NCI-H187 treated with DMSO at 0.1 percent for 48 hours (cell line): ENCODE data around the gene NHSL1.

Experiments used
- DNase-seq: peaks from one replicate; lab custom pipeline; 2025; lab: John Stamatoyannopoulos, UW

Gene NHSL1

DNA sequence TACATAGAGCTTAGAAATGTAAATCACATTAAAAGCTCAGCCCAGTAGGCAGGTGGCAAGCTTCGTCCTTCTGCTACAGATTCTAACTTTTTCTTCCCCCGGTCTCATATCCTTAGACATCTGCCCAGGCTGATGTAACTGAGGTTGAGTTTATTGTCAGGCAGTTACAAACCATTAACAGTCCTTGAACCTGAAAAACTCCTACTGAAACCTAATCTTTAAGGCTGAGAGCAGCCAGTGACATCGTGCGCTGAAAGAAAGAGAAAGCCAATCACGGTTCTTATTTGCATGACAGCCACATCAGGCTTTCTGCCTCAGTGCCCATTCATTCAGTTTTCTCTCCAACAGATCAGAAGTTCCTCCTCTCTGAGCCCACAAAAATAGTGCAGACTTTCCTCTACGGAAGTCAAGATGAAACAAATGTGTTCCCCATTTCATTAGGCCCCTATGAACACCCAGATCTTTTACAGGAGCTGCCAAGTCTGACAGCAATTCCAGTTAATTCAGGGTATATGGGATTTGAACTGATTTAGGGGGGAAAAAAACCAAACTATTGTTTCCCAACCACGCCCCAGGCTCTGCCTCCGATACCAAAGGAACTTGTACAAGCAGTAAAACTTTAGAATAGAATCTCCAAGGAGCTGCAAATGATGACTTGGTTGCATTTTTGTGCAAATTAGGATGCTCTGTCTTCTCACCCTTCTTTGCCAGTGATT, at the start of gene NHSL1:
Gene NHSL1 (minus strand): TSS at position 192 of the 716 bp plus-strand sequence. CDS start 204 bp downstream, outside the sequence.
- DNase-seq, result peak; percentile 78

DNA sequence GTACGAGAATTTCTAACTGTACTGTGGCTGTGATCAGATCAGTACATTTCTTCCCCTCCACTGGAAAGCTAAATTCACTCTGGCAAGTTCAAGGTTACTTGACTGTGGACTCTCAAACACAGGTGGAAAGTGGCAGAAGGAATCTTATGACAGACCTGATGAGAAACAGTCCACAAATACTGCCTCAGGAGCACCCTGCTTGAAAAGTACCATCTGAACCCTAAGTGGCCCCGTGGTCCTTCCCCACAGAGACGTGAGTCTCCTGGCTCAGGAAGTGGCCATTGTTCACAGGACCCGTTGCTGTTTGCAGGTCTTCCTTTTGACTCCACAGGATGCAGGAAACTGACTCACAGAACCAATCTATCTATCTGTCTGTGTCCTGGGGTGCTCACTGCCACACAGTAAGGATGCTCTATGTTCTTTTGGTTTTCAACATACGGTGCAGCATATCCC, 47.5 kb upstream of the NHSL1 start:
- DNase-seq, result no peak

- DNase-seq, result no peak
These were observed 46.3 kb upstream of the NHSL1 start for GRCh38 chr6:138545621-138545980.

DNA sequence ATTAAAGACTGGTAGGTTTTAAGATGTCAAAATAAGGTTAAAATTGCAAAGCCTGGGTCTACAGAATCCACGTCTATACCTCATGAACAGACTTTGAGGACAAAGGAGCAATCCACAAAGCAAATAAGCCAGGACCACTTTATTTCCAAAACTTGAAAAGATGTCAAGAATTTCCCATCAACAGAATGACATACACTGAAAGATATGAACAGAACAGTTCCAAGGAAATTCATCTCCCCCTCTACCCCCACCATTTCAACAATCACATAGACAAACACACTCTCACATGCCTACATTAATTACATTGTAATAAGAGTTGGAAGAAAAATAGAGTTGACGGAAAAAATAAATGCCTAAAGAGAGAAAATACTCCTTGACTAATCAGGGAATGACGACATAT, 45.2 kb upstream of the NHSL1 start:
- DNase-seq, result no peak

DNA sequence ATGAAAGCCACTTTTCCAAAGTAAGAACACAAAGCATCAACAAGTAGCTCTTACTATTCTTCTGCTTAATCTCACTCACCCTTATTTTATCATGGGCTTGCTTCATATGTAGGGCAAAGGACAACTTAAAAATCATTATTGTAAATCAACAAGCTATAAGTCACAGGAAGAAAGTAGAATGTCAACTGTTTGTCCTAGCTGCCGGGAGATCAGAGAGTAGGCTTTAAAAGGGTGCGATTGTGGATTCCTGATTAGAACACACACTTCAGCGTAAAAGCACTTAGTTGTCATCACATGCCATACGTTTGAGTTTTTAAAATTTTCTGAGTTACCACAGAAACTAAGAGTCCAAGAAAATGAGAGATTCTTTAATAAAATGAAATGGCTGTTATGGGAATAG, 44.4 kb upstream of the NHSL1 start:
- no peak for DNase-seq

- no peak for DNase-seq
These were observed 42.7 kb upstream of the NHSL1 start for GRCh38 chr6:138541823-138542481.

DNA sequence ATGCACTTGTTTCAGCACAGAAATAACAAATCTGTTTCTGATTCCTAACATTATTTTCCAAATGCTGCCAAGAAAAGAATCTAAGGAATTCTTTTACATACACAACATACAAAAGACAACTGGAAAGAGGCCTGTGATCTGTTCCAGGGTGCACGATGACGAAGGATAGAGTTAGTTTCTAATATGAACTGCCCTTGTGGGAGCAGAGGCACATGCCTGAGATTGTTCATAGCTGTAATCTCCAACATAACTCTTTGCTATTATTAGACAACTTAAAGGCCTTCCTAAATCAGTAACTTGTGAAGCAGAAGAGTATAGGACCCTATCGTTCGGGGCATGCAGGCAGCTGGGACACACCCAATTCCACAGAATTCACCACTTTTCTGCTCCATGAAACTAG, 41.2 kb upstream of the NHSL1 start:
- DNase-seq, result no peak

DNA sequence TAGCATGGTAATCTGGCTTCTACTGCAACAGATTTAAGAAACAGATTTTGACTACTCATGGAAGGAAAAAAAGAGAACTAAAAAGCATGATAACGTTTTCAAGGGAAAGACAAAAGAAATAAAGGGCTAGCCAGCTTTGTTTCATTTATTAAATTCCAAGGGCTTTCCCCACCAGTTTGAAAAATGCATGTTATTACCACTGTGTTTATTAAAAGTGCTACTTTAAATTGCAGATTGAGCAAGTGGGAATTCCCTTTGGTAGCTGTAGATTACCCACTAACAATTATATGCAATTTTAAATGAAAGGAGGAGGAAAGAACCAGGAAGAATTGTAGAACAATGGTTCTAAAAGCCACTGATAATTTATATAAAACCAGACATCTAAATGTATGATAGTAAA, 40.6 kb upstream of the NHSL1 start:
- no peak for DNase-seq

GRCh38 chr6:138538390-138539031, 39.2 kb upstream of the NHSL1 start:
- no peak for DNase-seq

GRCh38 chr6:138537106-138537505, 37.8 kb upstream of the NHSL1 start:
- DNase-seq, result no peak

DNA sequence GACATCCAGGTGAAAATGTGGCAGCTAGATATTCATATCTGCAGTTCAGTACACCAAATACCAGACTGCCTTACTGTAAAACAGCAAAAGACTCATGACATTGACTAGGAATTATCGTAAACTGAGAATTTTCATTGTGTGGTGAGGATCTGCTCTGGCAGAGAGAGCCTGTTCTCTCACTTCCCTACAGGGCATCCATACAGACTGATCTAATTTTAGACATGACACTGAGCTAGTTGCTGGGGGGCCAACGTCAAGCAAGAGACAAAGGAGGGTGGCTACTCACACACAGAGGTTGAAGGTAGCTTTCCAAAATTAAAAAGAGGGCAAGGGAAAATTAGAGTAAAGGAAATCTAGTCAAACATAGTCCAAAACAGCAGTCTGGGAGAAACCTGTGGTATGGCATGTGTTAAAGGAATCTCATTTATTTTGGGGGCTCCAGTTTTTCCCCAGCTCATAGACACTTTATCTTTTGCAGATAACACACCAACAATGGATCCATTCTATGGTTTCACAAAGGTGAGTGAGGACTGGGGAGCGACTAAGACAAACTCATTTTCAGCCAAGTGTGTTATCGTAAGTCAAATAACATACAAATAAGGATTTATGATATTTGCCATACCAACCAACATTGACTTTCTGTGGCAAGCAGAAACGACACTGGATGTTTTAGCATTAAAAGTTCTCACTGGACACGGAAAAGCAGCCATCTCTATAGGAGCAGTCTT, 36.6 kb upstream of the NHSL1 start:
- DNase-seq, result no peak

GRCh38 chr6:138533667-138534066, 34.4 kb upstream of the NHSL1 start:
- DNase-seq, result no peak

GRCh38 chr6:138531387-138531786, 32.1 kb upstream of the NHSL1 start:
- DNase-seq, result no peak

GRCh38 chr6:138529478-138529877, 30.2 kb upstream of the NHSL1 start:
- DNase-seq, result no peak

- DNase-seq, result no peak
These were observed 29.7 kb upstream of the NHSL1 start for GRCh38 chr6:138528956-138529355.

GRCh38 chr6:138528137-138528536, 28.8 kb upstream of the NHSL1 start:
- DNase-seq, result no peak

GRCh38 chr6:138527411-138528088, 28.3 kb upstream of the NHSL1 start:
- DNase-seq, result no peak

DNA sequence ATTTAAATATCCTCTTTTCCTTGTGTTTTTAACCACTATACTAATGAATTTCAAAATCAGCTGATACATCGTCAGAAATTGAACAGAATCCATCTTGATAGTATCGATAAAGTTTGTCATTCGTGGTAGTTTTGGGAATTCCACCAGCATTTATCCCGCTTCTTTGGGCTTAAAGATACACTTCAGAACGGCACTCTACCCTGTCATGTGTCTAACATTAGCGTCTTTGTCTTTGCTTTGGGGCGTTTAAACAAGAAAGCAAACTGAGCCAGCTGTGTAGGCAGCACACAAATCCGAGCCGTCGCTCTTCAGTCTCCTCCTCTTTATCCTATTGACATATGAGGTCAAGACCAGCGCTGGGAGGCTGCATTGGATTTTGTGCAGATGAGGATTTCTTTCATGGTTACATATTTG, 27.5 kb upstream of the NHSL1 start:
- no peak for DNase-seq

- no peak for DNase-seq
These were observed 26.1 kb upstream of the NHSL1 start for GRCh38 chr6:138525355-138525754.

DNA sequence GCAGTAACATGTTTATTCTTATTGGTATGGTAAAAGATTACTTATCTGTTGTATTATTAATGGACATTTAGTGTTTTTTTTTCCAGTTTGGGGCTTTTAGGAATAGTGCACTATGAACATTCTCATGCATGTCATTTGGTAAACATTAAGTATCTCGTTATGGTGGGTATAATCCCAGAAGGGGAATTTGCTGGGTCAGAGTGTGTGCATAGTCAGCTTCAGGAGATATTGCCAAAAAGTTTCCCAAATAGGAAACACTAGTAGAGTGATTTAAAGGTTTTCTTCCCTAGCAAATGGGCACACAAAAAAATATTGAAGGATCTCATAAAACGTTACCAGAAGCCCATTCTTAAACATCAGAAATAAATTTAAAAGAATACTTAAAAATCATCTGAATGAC, 25.2 kb upstream of the NHSL1 start:
- no peak for DNase-seq

- DNase-seq, result no peak
These were observed 24.3 kb upstream of the NHSL1 start for GRCh38 chr6:138523347-138524210.
